Activated T-cell treated with anti-CD3 and anti-CD28 coated beads, Interleukin-2, amount 50 U/mL, for 48 hours (primary cell): ENCODE data around the gene TBX1.

Experiments
- DNase-seq, 2 experiments: peaks; one replicate each; pipeline ENCODE4 v3.0.0-alpha.2; 2020

The TBX1 gene

GRCh38 chr22:19755145-19755710 lies 5.3 kb upstream of the TBX1 start:
- no peak for DNase-seq

- no peak for DNase-seq
These were observed 4.8 kb upstream of the TBX1 start for GRCh38 chr22:19755722-19756287.

GRCh38 chr22:19756288-19757128 lies 4.1 kb upstream of the TBX1 start:
- peak; percentile 74 to 78 for DNase-seq

GRCh38 chr22:19757140-19757984 lies 3.2 kb upstream of the TBX1 start:
- DNase-seq: no peak

GRCh38 chr22:19757985-19758895 lies 2.3 kb upstream of the TBX1 start:
- DNase-seq: no peak

GRCh38 chr22:19758896-19759426 lies 1.6 kb upstream of the TBX1 start:
- no peak for DNase-seq

GRCh38 chr22:19759427-19760057 lies 1.0 kb upstream of the TBX1 start:
- no peak for DNase-seq

GRCh38 chr22:19760951-19761724 lies 560 bp downstream of the TBX1 start:
- no peak for DNase-seq

- DNase-seq: no peak
These were observed 1.4 kb downstream of the TBX1 start for GRCh38 chr22:19761725-19762567.

GRCh38 chr22:19762568-19763457 lies 2.2 kb downstream of the TBX1 start:
- DNase-seq: no peak

GRCh38 chr22:19763458-19764298 lies 3.1 kb downstream of the TBX1 start:
- no peak for DNase-seq

- DNase-seq: no peak
These were observed 3.7 kb downstream of the TBX1 start for GRCh38 chr22:19764299-19764593.

GRCh38 chr22:19764636-19765476 lies 4.3 kb downstream of the TBX1 start:
- DNase-seq: no peak

GRCh38 chr22:19765477-19766239 lies 5.1 kb downstream of the TBX1 start:
- DNase-seq: peak in 1 of 2 experiments; percentile 42

GRCh38 chr22:19766240-19766510 lies 5.6 kb downstream of the TBX1 start:
- DNase-seq: no peak
